Activated CD4-positive, alpha-beta memory T cell treated with anti-CD3 and anti-CD28 coated beads for 36 hours (primary cell): ENCODE data around the gene STPG3. TPM values are rescaled to one million over a fixed set of nuclear protein-coding genes. Genes with fewer than 3 reads are reported as not detected.

ENCODE experiments used
- CTCF ChIA-PET: fragments of 350-600 bp; sonication (Branson Sonifier 250); formaldehyde crosslinking; loops from one replicate; lab custom pipeline; 2021; ENCODE audit warnings: antibody characterized with exemption, inconsistent platforms; lab: Charles Lee
- POLR2A ChIA-PET: fragments of 350-600 bp; sonication (Branson Sonifier 250); formaldehyde crosslinking; loops from one replicate; lab custom pipeline; 2021; ENCODE audit warnings: antibody characterized with exemption; lab: Charles Lee
- DNase-seq: peaks from one replicate; pipeline ENCODE4 v3.0.0-alpha.2; 2020
- H3K27ac Mint-ChIP-seq: one replicate; pipeline ENCODE4 v1.8.0; 2021; ENCODE audit warnings: mixed read lengths
- H3K27me3 Mint-ChIP-seq: one replicate; pipeline ENCODE4 v1.8.0; 2021; ENCODE audit warnings: mixed read lengths
- H3K36me3 Mint-ChIP-seq: one replicate; pipeline ENCODE4 v1.8.0; 2021; ENCODE audit warnings: mixed read lengths
- H3K4me1 Mint-ChIP-seq: one replicate; pipeline ENCODE4 v1.8.0; 2021; ENCODE audit warnings: low read depth, mixed read lengths
- H3K4me3 Mint-ChIP-seq: one replicate; pipeline ENCODE4 v1.8.0; 2021; ENCODE audit warnings: mild to moderate bottlenecking, mixed read lengths
- H3K9me3 Mint-ChIP-seq: one replicate; pipeline ENCODE4 v1.8.0; 2021; ENCODE audit warnings: mixed read lengths
- intact Hi-C: fragments of 100-400 bp; cut with micrococcal nuclease; formaldehyde crosslinking; loops from one replicate; pipeline ENCODE4 v1.15.1; 2023
- total RNA-seq, 2 experiments: library from RNA; stranded (reverse); gene quantifications; one replicate each; pipeline ENCODE4 v1.2.3, GENCODE V29; 2021

STPG3 gene
- total RNA-seq, 2 experiments from 2014 or later = not detected

DNA sequence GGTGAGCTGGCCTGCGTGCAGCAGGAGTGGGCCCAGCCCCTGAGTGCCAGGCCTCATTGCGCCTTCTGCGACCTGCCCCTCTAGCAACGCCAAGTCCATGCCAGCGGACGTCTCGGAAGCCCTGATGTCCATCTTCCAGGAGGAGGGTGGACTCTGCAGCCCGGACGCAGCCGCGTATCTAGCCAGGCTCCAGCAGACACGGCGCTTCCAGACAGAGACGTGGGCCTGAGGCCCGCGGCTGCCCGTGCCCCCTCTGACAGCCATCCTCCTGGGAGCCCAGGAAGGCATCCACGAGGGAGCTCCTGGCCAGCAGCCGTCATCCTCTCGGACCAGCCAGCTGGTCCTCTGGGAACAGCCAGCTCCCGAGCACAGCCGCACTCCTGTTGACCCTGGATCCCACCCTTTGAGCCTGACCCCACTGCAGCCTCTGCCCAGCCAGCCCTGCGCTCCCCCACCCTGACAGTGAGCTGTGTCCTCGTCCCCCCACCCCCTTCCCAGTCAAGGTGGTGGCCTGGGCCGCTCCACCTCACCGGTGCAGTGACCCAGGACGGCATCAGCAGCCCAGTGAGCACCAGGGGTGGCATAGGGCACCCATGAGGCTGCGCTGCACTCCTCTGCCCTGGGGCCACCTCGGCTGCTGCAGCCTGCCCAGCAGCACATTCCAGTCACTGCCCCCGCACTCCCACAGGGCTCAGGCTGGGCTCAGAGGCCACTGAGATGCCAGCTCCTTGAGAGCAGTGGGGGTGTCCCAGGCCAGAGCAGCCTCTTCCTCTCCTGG, 34.7 kb upstream of the STPG3 start:
- ChIA-PET CTCF (interaction anchor here (1.2 to 1.8 kb wide), 3 partner anchors 9 to 152 kb away, joined by 3 to 4 read pairs (median 4); no protein-coding TSS in a partner anchor), POLR2A (interaction anchor here (1.2 kb wide), 2 partner anchors 9 to 12 kb away, joined by 5 to 6 read pairs; no protein-coding TSS in a partner anchor)
- H3K36me3 Mint-ChIP-seq = peaks cover 3% of the 10 kb centered on the region

DNA sequence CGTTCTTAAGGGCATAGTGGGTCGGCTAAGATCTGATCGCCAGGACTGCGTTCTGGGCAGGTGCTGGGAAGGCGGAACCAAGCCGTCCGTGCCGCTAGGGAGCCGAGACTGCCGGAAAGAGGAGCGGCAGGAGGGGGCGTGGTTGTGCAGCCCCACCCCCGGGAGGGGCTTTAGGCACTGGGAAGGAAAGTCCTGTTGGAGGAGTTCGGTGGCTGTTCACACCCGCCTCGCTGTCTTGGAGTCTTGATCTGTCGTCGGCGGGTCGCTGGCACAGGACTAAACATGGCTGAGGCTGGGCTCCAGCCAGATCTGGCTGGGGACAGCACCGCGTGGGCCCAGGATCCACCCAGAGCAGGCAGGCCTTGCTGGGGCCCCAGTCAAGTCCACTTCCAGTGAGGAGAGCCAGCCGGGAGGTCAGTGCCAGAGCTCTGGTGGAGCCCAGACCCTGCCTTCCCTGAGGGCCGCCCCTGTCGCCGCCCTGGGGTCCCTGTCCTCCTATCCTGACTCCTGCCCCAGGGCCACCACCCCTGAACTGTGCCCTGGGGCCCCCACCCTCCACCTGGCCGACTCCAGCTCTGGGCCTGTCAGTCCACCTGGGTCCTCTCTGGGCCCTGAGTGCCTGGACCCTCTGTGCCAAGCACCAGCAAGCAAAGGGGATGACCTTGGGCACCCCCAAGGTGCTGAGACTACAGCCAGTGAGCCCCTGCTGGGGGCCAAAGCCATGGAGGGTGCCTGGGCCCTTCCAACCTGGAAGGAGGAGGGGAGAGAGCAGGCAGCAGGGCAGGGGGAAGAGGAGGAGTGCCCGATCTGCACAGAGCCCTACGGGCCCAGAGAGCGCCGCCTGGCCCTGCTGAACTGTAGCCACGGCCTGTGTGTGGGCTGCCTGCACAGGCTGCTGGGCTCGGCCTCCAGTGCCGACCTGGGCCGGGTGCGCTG, 33.5 kb upstream of the STPG3 start:
- Mint-ChIP-seq H3K4me3 (no peak overlapping the region), H3K27me3 (no peaks in the 10 kb centered on the region), H3K36me3 (peaks cover 3% of the 10 kb centered on the region), H3K4me1 (no peaks in the 10 kb centered on the region), H3K9me3 (no peaks in the 10 kb centered on the region), H3K27ac (no peak overlapping the region)
- ChIA-PET POLR2A (interaction anchor here (1.2 kb wide), 1 partner anchor 10 kb away, joined by 5 read pairs; no protein-coding TSS in a partner anchor), CTCF (interaction anchor here (1.8 kb wide), 1 partner anchor 10 kb away, joined by 4 read pairs; no protein-coding TSS in a partner anchor)
- intact Hi-C loops = no loop called here
- DNase-seq = no peak

More for the DNA sequence above, 34.7 kb upstream of the STPG3 start:
- Mint-ChIP-seq H3K4me3 (no peak overlapping the region), H3K4me1 (no peaks in the 10 kb centered on the region), H3K9me3 (no peaks in the 10 kb centered on the region), H3K27me3 (no peaks in the 10 kb centered on the region), H3K27ac (no peak overlapping the region)
- no peak for DNase-seq
- intact Hi-C loops = no loop called here

DNA sequence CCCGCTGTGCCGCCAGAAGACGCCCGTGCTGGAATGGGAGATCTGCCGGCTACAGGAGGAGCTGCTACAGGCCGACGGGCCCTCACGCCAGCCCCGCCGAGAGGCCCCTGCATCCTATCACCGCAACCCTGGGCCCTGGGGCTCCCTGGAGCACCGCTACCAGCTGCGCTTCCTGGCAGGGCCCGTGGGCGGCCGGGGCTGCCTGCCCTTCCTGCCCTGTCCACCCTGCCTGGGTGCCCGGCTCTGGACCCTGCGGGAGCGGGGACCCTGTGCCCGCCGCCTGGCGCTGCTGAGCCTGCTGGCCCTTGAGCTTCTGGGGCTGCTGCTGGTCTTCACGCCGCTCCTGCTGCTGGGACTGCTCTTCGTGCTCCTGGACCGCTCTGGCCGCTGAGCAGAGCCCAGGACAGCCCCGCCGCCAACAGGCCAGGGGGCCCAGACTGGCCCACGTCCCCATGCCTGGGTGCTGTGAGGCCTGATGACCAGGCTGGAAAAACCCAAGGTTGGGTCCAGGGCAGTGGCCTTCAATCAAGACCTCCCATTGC, 32.8 kb upstream of the STPG3 start:
- CTCF ChIA-PET = no interaction called here
- H3K9me3 Mint-ChIP-seq = no peaks in the 10 kb centered on the region
- H3K27me3 Mint-ChIP-seq = no peaks in the 10 kb centered on the region
- intact Hi-C loops = no loop called here
- POLR2A ChIA-PET = no interaction called here
- peaks cover 3% of the 10 kb centered on the region for H3K36me3 Mint-ChIP-seq
- DNase-seq = no peak
- no peak overlapping the region for H3K4me3 Mint-ChIP-seq
- no peak overlapping the region for H3K27ac Mint-ChIP-seq
- peaks cover 3% of the 10 kb centered on the region for H3K4me1 Mint-ChIP-seq

DNA sequence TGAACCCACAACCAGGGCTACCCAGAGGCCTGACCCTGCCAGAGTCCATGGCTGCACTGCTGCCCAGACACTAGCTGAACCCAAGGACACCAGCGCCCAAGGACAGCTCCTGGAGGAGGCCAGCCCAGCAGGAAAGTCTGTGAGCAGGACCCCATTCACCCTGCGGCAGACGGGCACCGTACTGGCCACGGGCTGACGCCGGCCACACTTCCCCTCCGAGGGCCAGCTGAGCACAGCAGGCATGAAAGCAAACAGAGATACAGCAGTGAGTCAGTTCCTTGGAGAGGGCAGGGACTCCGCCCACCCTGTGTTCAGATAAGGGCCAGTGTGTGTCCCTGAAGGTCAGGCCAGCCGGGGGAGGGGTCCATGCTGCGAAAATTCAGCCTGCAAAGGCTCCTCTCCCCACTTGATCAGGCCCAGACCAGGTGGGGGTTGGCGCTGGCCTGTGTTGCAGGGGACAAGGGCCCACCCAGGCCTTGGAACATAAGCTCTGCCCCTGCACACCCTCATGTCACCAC, 32.3 kb upstream of the STPG3 start:
- ChIA-PET POLR2A (interaction anchor here (1.7 kb wide), 1 partner anchor 30 kb away, joined by 6 read pairs; the partner anchor contains the start of gene SSNA1), CTCF (no interaction called here)
- Mint-ChIP-seq H3K9me3 (no peaks in the 10 kb centered on the region), H3K27me3 (no peaks in the 10 kb centered on the region), H3K27ac (no peak overlapping the region), H3K4me3 (no peak overlapping the region), H3K4me1 (peaks cover 3% of the 10 kb centered on the region), H3K36me3 (peaks cover 3% of the 10 kb centered on the region)
- no peak for DNase-seq
- intact Hi-C loops = no loop called here

DNA sequence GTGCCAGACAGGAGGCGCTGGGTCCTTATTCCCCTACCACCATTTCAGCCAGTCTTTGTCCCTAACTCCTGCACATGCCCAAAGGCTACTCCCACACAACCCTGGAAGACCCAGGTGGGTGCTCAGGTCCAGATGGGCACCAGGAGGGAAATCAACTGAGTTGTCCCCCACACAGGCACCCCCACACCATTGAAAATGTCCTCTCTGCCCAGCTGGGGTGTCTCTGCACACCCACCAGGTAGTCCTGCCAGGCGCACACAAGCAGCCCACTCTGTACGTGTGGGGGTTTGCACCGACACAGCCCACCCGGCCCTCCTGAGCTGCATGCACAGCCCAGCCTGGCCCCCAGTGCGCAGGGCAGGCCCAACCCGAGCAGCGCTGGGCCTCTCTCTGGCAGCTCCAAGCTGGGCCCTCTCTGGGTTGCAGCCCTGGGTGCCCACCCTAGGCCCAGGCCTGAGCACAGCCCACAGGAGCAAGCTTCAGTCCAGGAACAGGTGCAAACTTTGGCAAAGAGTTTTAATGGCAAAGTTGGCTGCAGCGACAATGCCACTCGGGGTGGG, 31.2 kb upstream of the STPG3 start:
- Mint-ChIP-seq H3K36me3 (peaks cover 3% of the 10 kb centered on the region), H3K9me3 (no peaks in the 10 kb centered on the region), H3K27ac (no peak overlapping the region), H3K27me3 (no peaks in the 10 kb centered on the region), H3K4me1 (peaks cover 3% of the 10 kb centered on the region), H3K4me3 (peak overlapping the region; percentile 16)
- CTCF ChIA-PET = no interaction called here
- POLR2A ChIA-PET = interaction anchor here (0.5 to 1.7 kb wide), 3 partner anchors 31 to 133 kb away, joined by 3 to 6 read pairs (median 4); partner anchors contain the start of gene SSNA1
- DNase-seq = no peak
- intact Hi-C loops = loop anchor here (5.0 kb wide), 1 partner anchor 428 kb away; the partner anchor contains the start of gene TMEM141

DNA sequence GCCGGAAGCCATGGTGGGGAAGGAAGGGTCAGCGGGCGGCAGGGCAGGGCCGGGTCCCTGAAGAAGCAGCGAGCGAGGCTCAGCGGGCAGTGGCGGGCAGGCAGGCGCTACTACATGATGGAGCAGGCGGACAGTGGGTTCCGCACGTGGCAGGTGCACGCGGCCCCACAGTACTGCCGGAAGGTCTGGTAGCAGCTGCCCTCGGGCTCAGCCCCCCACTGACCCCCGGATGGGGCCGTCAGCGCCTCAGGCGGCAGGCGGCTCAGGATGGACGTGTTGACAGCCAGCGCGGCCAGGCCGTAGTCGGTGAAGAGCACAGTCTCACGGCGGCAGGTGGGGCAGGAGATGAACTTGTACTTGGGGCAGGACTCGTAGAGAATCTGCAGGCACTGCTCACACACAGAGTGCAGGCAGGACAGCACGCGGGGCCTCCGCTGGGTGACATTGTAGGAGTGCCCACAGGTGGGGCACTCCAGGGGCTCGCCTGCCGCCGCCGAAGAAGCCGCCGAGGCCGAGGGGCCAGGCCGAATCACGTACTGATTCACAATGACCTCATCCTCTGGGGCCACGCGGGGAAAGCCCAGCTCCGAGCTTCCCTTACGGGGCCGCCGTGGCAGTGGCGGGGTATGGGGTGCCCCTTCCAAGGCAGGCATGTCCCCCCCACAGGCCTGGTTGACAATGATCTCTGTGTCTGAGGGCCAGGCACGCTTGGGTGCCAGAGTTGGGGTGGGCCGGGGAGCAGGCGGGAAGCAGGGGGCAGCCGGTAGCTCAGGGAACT, 30.6 kb upstream of the STPG3 start:
- ChIA-PET CTCF (no interaction called here), POLR2A (interaction anchor here (0.5 to 1.7 kb wide), 3 partner anchors 32 to 134 kb away, joined by 3 to 6 read pairs (median 4); partner anchors contain the start of gene SSNA1)
- H3K36me3 Mint-ChIP-seq = peaks cover 2% of the 10 kb centered on the region
- no peaks in the 10 kb centered on the region for H3K27me3 Mint-ChIP-seq
- peaks cover 3% of the 10 kb centered on the region for H3K4me1 Mint-ChIP-seq
- H3K9me3 Mint-ChIP-seq = no peaks in the 10 kb centered on the region
- H3K27ac Mint-ChIP-seq = no peak overlapping the region
- intact Hi-C loops = loop anchor here (5.0 kb wide), 1 partner anchor 428 kb away; the partner anchor contains the start of gene TMEM141
- no peak for DNase-seq
- peak overlapping the region; percentile 16 for H3K4me3 Mint-ChIP-seq

DNA sequence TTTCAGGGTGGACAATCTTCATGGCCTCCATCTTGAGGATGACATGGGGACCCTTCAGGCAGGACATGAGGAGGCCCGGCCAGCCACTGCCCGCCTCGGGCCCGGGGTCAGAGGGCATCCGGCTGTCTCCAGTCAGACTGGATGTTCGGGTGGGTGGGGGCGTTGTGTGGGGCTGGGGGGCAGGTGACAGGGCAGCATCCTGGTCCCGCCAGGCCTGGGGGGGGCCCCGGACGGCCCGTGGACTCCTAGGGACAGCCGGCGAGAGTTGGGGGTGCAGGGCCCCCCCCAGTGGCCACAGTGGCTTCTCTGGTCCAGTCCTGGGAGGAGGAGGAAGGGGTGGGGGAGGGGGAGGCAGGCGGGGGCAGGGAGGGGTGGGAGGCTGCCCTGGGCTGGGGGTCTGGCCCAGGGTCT, 30.0 kb upstream of the STPG3 start:
- intact Hi-C loops = loop anchor here (5.0 kb wide), 1 partner anchor 429 kb away; the partner anchor contains the start of gene TMEM141
- CTCF ChIA-PET = no interaction called here
- no peaks in the 10 kb centered on the region for H3K9me3 Mint-ChIP-seq
- H3K4me1 Mint-ChIP-seq = peaks cover 3% of the 10 kb centered on the region
- POLR2A ChIA-PET = interaction anchor here (1.2 kb wide), 1 partner anchor 93 kb away, joined by 4 read pairs; no protein-coding TSS in a partner anchor
- H3K27me3 Mint-ChIP-seq = no peaks in the 10 kb centered on the region
- H3K27ac Mint-ChIP-seq = no peak overlapping the region
- H3K4me3 Mint-ChIP-seq = no peak overlapping the region
- no peaks in the 10 kb centered on the region for H3K36me3 Mint-ChIP-seq
- DNase-seq = no peak

DNA sequence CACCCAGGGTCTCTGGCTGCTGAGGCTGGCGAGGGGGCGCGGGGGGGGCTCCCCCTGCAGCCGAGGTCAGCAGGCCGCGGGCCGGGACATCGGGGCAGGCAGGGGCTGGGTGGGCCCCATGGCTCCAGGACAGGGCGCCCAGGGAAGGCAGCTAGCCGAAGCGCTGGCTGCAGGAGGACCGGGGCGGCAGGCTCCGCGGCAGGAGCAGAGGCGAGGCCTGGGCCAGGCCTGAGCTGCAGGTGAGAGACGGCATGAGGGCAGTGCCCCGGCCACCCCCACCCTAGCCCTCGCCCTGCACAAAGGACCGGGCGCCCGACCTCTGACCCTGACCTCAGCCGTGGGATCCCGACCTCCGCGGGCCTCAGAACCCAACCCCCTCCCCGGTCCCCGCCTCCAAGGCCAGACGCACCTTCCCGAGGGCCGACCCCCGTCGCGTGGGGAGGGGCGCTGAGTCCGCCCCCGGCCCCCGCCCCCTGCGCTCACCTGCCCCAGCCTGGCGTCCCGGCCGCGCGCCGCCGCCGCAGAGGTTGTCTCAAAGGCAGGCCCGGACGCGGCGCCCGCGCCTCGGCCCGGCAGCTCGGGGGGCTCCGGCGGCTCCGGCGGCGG, 29.5 kb upstream of the STPG3 start:
- Mint-ChIP-seq H3K4me3 (no peak overlapping the region), H3K36me3 (no peaks in the 10 kb centered on the region), H3K27ac (no peak overlapping the region), H3K9me3 (no peaks in the 10 kb centered on the region), H3K27me3 (no peaks in the 10 kb centered on the region), H3K4me1 (peaks cover 3% of the 10 kb centered on the region)
- intact Hi-C loops = loop anchor here (2.0 to 5.0 kb wide), 2 partner anchors 93 to 429 kb away; partner anchors contain the start of gene TMEM141
- ChIA-PET CTCF (interaction anchor here (1.9 to 3.7 kb wide), 2 partner anchors 18 to 32 kb away, joined by 9 to 22 read pairs; partner anchors contain the start of genes SSNA1 and TUBB4B), POLR2A (interaction anchor here (6.8 kb wide), 1 partner anchor 19 kb away, joined by 38 read pairs; the partner anchor contains the start of gene TUBB4B)
- no peak for DNase-seq

DNA sequence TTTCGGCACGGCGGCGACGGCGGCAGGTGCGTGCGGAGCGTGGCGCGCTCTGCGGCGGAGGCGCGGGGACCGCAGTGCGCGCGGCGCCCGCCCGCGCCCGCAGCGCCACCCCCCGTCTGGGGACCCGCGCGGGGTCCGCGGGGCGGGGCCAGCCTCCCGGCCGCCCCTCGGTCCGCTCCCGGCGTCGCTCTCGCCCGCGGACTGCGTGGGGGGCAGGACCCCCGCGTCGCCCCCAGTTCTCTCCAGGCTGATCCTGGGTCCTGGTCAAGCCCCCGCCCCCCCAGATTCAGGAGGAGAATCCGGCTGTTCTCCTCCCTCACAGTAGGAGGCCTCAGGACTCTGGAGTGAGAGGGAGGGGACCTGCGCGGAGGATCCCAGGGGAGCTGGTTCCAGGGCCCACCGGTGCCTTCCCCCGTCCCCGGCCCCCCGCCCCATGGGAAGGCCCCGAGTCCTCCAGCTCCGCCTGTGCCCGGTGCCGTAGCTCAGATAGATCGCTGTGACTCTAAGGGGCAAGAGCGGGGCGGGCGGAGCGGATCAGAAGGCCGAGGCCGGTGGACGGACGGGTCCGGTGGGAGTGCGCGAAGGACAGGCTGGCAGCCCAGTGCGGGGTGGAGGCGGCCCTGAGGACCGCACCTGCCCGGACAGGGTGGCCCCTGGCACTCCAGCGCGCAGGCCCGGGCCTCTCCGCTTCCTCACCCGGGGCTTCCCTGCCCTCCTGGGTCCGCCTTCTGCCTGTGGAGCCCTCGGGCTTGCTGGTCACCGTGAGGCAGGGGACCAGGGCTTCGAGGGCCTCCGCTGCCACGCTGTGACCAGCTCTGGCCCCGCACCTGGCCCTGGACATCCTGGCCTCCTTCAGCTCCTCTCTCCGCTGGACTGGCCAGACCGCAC, 28.7 kb upstream of the STPG3 start, which contains the start of gene RNF208:
Gene RNF208, minus strand, starts transcription at position 51 of the 888 bp plus-strand sequence. CDS start 1,028 bp downstream, outside the sequence.
- H3K27ac Mint-ChIP-seq = peak within 1 kb of the TSS; percentile 58
- no peak for DNase-seq
- peaks cover 3% of the 10 kb centered on the region for H3K4me1 Mint-ChIP-seq
- intact Hi-C loops = loop anchor here (1.0 to 5.0 kb wide), 9 partner anchors 17 to 739 kb away; partner anchors contain the start of genes ANAPC2, MAN1B1, NDOR1 and SEC16A
- H3K4me3 Mint-ChIP-seq = peak within 1 kb of the TSS; percentile 73
- POLR2A ChIA-PET = interaction anchor here (0.5 to 6.8 kb wide), 12 partner anchors 17 to 136 kb away, joined by 3 to 38 read pairs (median 6); partner anchors contain the start of genes ANAPC2, MAN1B1, SSNA1 and TPRN
- CTCF ChIA-PET = interaction anchor here (0.9 to 6.6 kb wide), 8 partner anchors 14 to 127 kb away, joined by 3 to 54 read pairs (median 8); partner anchors contain the start of genes SSNA1 and TUBB4B
- no peaks in the 10 kb centered on the region for H3K9me3 Mint-ChIP-seq
- no peaks in the 10 kb centered on the region for H3K36me3 Mint-ChIP-seq
- H3K27me3 Mint-ChIP-seq = no peaks in the 10 kb centered on the region
